HT1080 (cell line): ENCODE measurements around the gene GYPE. TPM values are rescaled to one million over a fixed set of nuclear protein-coding genes. Genes with fewer than 3 reads are reported as not detected.
"Not testable (repeated sequence)": the region's sequence is repeated elsewhere in the genome, so short reads cannot be mapped to it uniquely, and the experiment has no call there.

ENCODE experiments used
- DNase-seq: peaks from one replicate; pipeline ENCODE4 v3.0.0-alpha.2; 2015; ENCODE audit warnings: low read depth
- total RNA-seq: library from RNA; depleted of rRNA; stranded (reverse); fragments of >200 nt; shearing (Covaris generic); gene quantifications from 2 replicates; pipeline ENCODE4 v1.2.3, GENCODE V29; 2014; rRNA removed

Gene GYPE
- total RNA-seq, 1 experiment from 2014 or later: not detected

GRCh38 chr4:143870523-143871268, 34.7 kb downstream of the GYPE start:
- DNase-seq: not testable (repeated sequence)

- not testable (repeated sequence) for DNase-seq
Measured at GRCh38 chr4:143869925-143870324, 35.4 kb downstream of the GYPE start.

DNA sequence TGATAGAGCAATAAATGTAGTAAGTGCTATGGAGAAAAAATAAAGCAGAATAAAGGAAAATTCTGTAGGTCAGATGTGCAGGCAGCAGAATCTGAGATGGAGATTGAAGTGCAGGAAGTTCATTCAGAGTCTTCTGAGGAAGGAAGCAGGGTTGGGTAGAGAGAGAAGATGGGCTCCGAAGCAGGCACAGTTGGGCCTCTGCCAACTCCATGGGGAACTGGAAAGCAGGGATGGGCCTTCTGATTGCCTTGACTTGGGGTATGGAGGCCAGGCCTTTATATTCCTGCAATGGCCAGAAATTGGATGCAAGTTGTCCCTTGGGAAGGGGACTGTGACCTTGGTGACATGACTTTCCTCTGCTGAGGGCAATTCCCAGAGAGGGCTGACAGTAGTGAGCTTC, 42.6 kb downstream of the GYPE start:
- not testable (repeated sequence) for DNase-seq

DNA sequence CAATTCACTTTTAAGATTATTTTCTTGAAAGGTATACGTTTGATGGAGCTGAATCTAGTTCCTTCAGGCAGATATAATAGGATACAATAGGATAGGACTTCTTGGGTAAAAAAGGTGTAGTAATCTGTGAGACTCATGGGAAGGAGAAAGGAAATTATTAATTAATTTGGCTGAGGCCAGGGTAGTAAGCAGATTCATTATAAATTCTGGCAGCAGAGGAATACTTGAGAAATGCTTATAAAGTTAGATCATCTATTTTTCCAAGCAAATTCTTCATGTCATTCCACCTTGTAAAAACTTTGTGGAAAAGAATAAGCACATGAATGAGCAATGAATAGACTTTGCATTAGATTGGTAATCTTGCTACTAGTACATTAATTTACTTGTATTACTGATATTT, 46.9 kb downstream of the GYPE start:
- no peak for DNase-seq

DNA sequence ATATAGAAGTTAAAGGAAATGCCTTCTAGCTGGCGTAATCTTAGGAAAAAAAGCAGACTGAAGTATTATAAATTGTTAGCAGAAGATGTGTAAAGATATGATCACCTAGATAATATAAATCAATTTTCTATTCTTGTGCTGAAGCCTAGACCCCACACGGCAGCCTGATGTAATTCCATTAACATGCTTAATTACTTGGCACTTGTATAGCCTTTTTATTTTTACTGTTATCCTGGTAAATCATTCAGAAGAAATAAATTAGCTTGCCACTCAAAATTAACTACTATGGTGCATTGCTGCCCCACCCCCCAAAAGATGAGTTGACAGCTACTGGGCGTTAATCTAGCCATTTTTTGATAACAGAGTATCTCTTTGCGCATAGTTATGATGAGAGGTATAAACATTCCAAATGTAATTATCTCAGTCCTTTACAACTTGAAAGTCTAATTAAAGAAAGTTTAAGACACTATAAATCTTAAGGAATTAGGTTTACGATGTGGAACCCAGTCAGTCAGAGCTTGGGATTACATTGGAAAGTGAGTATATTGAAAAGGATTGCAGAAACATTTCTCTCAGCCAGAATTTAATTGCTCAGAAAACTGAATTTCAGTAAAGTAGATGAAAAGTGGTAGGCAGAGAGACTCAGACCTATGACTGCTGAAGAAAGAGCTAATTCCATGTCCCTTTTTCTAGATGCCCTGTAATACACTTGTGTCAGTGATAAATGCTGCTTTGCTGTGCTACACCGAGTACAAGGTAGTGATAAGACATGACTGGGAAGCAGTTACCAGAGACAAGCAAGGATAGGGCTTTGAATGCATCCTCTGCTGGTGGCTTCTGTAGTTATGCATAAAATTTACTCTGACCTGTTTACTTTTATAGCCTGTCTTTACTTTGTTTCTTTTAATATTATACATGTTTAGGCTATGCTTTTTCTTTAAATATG, 47.7 kb downstream of the GYPE start:
- not testable (repeated sequence) for DNase-seq

GRCh38 chr4:143856017-143856557, 49.3 kb downstream of the GYPE start:
- DNase-seq: not testable (repeated sequence)

DNA sequence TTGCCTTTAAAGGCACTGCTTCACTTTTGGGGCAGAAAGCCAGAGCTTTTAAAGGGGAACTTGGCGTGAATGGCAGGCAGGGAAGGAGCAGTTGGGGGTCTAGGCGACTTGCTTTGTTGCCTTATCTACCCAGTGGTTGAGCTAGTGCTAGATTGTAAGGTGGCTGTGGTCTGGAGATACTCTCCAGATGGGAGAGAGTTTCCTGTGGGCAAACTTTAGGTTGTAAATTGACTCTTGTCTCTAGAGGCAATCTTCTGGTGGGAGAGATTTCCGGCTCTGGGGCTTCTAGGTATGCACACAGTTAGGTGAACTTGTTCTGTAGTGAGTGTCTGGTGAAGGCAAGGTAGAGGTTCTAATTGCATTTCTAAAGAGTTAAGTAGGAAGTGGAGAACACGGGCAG, 50.7 kb downstream of the GYPE start:
- DNase-seq: not testable (repeated sequence)

DNA sequence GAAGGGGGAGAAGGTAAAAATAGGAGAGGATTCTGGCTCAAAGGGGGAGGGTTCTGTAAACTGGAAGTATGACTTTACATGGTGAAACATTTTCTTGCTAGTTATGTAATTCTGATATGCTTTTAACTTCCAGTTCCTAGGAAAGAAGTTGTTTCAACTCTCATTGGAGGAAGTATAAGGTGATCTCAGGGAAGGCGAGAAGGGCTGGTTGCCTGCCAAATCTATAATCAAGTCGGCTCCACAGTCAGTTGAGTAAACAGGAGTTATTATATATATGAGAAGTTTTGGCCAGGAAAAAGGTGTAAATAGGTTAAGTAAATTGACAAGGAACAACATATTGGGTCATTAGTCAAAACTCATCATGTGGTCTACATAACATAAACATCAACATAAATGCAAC, 56.1 kb downstream of the GYPE start:
- not testable (repeated sequence) for DNase-seq

- not testable (repeated sequence) for DNase-seq
Measured at GRCh38 chr4:143843506-143843832, 61.9 kb downstream of the GYPE start.

- not testable (repeated sequence) for DNase-seq
Measured at GRCh38 chr4:143842624-143843505, 62.5 kb downstream of the GYPE start.

GRCh38 chr4:143839413-143839812, 65.9 kb downstream of the GYPE start:
- not testable (repeated sequence) for DNase-seq

- not testable (repeated sequence) for DNase-seq
Measured at GRCh38 chr4:143834196-143834595, 71.2 kb downstream of the GYPE start.

DNA sequence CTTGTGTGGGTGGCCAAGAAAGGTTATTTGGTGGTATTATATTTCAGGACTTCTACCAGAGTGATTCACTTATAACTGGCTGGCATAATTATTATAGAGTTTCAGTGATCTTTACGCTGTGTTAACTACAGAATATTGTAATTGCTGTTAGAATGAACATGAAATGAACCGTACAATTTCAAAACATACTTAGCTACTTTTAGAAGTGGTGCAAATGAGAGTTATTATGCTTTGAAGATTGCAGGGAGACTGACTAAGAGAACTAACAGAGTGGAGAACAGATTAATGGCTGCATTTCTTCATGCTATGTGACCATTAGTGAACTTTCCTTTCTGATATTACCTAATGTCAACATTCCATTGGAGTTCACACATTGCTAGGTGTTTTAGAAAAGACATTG, 71.7 kb downstream of the GYPE start:
- DNase-seq: not testable (repeated sequence)

DNA sequence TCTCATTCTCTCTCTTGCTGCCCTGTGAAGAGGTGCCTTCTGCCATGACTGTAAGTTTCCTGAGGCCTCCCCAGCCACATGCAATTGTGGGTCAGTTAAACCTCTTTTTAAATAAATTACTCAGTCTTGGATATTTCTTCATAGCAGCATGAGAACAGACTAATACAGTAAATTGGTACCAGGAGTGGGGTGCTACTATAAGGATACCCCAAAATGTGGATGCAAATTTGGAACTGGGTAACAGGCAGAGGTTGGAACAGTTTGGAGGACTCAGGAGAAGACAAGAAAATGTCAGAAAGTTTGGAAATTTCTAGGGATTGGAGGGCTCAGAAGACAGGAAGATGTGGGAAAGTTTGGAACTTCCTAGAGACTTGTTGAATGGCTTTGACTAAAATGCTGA, 74.8 kb downstream of the GYPE start:
- not testable (repeated sequence) for DNase-seq

- DNase-seq: peak; percentile 37
Measured at GRCh38 chr4:143829239-143829620, 76.1 kb downstream of the GYPE start.

Other genes with a start within 250 kb of the GYPE start
- gene FREM3, start 204.9 kb downstream of the GYPE start, total RNA-seq: not detected in 2 replicates
- not detected in 2 replicates for gene GYPB, start 113.8 kb upstream of the GYPE start, total RNA-seq
- gene GYPA, start 235.2 kb upstream of the GYPE start, total RNA-seq: not detected in 2 replicates